ENCODE results near the gene DISC1.

DISC1 gene

GRCh38 chr1:231686384-231686783 is 59.8 kb downstream of the DISC1 start:
- TF ChIP-seq CTCF (IDR thresholded peaks at IDR 0.05) = no peak

- no peak for TF ChIP-seq CTCF (IDR thresholded peaks at IDR 0.05)
Measured at GRCh38 chr1:231688989-231689388, 62.4 kb downstream of the DISC1 start.

GRCh38 chr1:231690059-231690458 is 63.5 kb downstream of the DISC1 start:
- TF ChIP-seq CTCF (IDR thresholded peaks at IDR 0.05) = no peak

- peak; percentile 93 for TF ChIP-seq CTCF (IDR thresholded peaks at IDR 0.05)
Measured at GRCh38 chr1:231691618-231692259, 65.1 kb downstream of the DISC1 start.

GRCh38 chr1:231693361-231694074 is 66.9 kb downstream of the DISC1 start:
- TF ChIP-seq CTCF (IDR thresholded peaks at IDR 0.05) = no peak

GRCh38 chr1:231694075-231694431 is 67.5 kb downstream of the DISC1 start:
- TF ChIP-seq CTCF (IDR thresholded peaks at IDR 0.05) = no peak

- no peak for TF ChIP-seq CTCF (IDR thresholded peaks at IDR 0.05)
Measured at GRCh38 chr1:231694465-231695077, 68.0 kb downstream of the DISC1 start.

Measured in LNCAP (cell line).